ENCODE measurements around the gene KLRC2.
"Not testable (repeated sequence)": the region's sequence is repeated elsewhere in the genome, so short reads cannot be mapped to it uniquely, and the experiment has no call there.

KLRC2 gene

DNA sequence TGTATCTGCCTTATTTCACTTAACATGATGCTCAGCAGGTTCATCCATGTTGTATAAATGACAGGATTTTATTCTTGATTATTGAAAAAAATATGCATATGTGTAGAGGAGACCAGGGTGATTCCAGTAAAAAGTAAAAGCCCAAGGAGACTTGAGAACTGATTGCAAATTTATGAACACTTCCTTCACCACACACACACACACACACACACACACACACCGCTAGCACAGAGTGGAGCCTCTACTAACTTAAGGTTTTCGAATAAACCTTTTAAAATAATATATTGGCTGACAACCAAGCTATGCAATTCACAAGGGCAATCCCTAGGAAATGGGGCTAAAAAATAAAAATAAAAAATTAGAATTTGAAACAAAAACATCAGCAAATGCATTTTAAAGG lies 37.6 kb downstream of the KLRC2 start:
- H3K4me1 ChIP-seq (ENCODE audit: insufficient read depth, insufficient read length), result no peaks in the 10 kb centered on the region
- H3K9ac ChIP-seq (ENCODE audit: insufficient read length, low read depth), result no peak overlapping the region
- no peaks in the 10 kb centered on the region for H3K36me3 ChIP-seq (ENCODE audit: insufficient read depth, insufficient read length, low read length)
- H3K27me3 ChIP-seq (ENCODE audit: insufficient read depth, insufficient read length), result no peaks in the 10 kb centered on the region
- no peak for DNase-seq (ENCODE audit: low read depth, low spot score)
- H3K4me3 ChIP-seq (ENCODE audit: insufficient read length, low read depth), result no peak overlapping the region
- no peaks in the 10 kb centered on the region for H3K9me3 ChIP-seq (ENCODE audit: insufficient read depth, low read length)
- TF ChIP-seq YY1 (IDR thresholded peaks at IDR 0.05; ENCODE audit: insufficient read depth, insufficient read length) (no peak), ZNF274 (IDR thresholded peaks at IDR 0.05; ENCODE audit: low read depth, low read length) (no peak), SUZ12 (IDR thresholded peaks at IDR 0.05; ENCODE audit: extremely low read depth, insufficient read depth, insufficient read length) (no peak)

DNA sequence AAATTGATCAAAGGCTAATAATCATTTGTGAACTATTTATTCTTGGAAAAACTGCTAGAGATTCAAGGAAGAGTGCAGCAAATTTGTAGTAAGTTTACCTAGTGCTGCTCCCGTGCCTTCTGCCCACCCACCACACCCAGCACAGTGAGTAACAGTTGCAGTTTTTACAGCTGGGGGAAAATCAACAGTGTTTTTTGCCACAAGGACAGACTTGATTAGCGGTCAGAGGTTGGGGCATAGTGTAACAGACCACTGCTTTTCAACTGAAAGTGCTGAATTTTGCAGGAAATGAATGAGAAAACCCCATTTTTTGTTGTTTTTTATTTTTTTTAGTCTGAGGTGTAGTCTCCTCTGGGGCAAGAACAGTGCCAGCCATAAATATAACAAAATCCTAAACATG lies 38.5 kb downstream of the KLRC2 start:
- H3K9ac ChIP-seq (ENCODE audit: insufficient read length, low read depth), result no peak overlapping the region
- H3K27me3 ChIP-seq (ENCODE audit: insufficient read depth, insufficient read length), result no peaks in the 10 kb centered on the region
- no peak for TF ChIP-seq SUZ12 (IDR thresholded peaks at IDR 0.05; ENCODE audit: extremely low read depth, insufficient read depth, insufficient read length)
- no peak for TF ChIP-seq YY1 (IDR thresholded peaks at IDR 0.05; ENCODE audit: insufficient read depth, insufficient read length)
- no peak for TF ChIP-seq ZNF274 (IDR thresholded peaks at IDR 0.05; ENCODE audit: low read depth, low read length)
- DNase-seq (ENCODE audit: low read depth, low spot score), result no peak
- H3K9me3 ChIP-seq (ENCODE audit: insufficient read depth, low read length), result no peaks in the 10 kb centered on the region
- no peaks in the 10 kb centered on the region for H3K36me3 ChIP-seq (ENCODE audit: insufficient read depth, insufficient read length, low read length)
- no peaks in the 10 kb centered on the region for H3K4me1 ChIP-seq (ENCODE audit: insufficient read depth, insufficient read length)
- no peak overlapping the region for H3K4me3 ChIP-seq (ENCODE audit: insufficient read length, low read depth)

DNA sequence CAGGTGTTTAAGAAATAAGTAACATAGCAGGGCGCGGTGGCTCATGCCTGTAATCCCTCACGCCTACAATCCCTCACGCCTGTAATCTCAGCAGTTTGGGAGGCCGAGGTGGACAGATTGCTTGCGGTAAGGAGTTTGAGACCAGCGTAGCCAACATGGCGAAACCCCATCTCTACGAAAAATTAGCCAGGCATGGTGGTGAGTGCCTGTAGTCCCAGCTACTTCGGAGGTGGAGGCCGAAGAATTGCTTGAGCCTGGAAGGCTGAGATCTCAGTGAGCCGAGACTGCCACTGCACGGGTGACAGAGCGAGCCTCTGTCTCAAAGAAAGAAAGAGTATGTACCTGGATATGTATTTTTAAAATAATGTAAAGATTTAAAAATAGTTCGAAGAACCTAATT lies 39.6 kb downstream of the KLRC2 start:
- DNase-seq (ENCODE audit: low read depth, low spot score); H3K9me3 ChIP-seq (ENCODE audit: insufficient read depth, low read length); H3K4me3 ChIP-seq (ENCODE audit: insufficient read length, low read depth); H3K36me3 ChIP-seq (ENCODE audit: insufficient read depth, insufficient read length, low read length); H3K4me1 ChIP-seq (ENCODE audit: insufficient read depth, insufficient read length); H3K9ac ChIP-seq (ENCODE audit: insufficient read length, low read depth); H3K27me3 ChIP-seq (ENCODE audit: insufficient read depth, insufficient read length): not testable (repeated sequence)

DNA sequence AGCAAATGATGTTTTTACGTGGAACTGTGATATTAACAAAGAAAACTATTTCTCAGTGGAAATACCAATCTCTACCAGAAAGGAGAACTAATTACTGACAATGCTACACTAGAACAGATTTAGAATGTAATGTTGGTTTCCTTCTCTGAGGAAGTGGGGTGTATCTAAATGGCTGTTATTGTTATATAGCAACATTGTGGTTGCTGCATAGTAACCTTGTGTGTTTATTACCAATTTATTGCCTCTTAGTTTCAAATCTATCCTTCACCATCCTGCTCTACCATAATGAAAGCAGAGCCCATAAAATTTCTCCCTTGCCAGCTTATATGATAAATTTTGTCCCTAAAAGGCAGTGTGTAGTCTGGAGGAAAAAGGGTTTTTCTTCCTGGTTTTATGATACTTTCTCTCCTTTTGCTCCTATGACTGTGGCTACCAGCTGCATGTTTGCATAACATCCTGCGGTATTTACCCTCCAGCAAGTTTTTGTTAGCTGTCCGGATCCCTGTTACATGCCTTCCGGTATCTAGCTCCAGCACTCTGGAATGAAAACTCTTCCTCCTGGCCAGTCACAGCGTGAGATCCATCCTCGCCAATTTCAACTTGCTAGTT lies 40.3 kb downstream of the KLRC2 start:
- H3K4me3 ChIP-seq (ENCODE audit: insufficient read length, low read depth), result no peak overlapping the region
- no peaks in the 10 kb centered on the region for H3K9me3 ChIP-seq (ENCODE audit: insufficient read depth, low read length)
- H3K4me1 ChIP-seq (ENCODE audit: insufficient read depth, insufficient read length), result no peaks in the 10 kb centered on the region
- no peaks in the 10 kb centered on the region for H3K27me3 ChIP-seq (ENCODE audit: insufficient read depth, insufficient read length)
- no peak overlapping the region for H3K9ac ChIP-seq (ENCODE audit: insufficient read length, low read depth)
- DNase-seq (ENCODE audit: low read depth, low spot score), result no peak
- TF ChIP-seq SUZ12 (IDR thresholded peaks at IDR 0.05; ENCODE audit: extremely low read depth, insufficient read depth, insufficient read length) (no peak), ZNF274 (IDR thresholded peaks at IDR 0.05; ENCODE audit: low read depth, low read length) (no peak), YY1 (IDR thresholded peaks at IDR 0.05; ENCODE audit: insufficient read depth, insufficient read length) (no peak)
- H3K36me3 ChIP-seq (ENCODE audit: insufficient read depth, insufficient read length, low read length), result no peaks in the 10 kb centered on the region

DNA sequence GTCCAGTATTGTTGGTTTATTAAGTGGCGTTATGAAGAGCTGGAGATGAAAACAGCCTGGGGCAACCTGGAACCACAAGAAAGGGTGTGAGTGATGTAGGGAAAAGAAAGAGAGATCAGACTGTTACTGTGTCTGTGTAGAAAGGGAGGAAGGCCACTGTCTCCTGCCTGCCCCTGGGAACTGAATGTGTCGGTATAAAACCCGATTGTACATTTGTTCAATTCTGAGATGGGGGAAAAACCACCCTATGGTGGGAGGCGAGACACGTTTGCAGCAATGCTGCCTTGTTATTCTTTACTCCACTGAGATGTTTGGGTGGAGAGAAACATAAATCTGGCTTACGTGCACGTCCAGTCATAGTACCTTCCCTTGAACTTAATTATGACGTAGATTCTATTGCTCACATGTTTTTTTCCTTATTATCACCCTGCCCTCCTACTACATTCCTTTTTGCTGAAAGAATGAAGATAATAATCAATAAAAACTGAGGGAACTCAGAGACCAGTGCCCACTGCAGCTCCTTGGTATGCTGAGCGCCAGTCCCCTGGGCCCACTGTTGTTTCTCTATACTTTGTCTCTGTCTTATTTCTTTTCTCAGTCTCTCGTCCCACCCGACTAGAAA lies 41.2 kb downstream of the KLRC2 start:
- H3K9me3 ChIP-seq (ENCODE audit: insufficient read depth, low read length); H3K9ac ChIP-seq (ENCODE audit: insufficient read length, low read depth); H3K4me3 ChIP-seq (ENCODE audit: insufficient read length, low read depth); H3K36me3 ChIP-seq (ENCODE audit: insufficient read depth, insufficient read length, low read length); H3K4me1 ChIP-seq (ENCODE audit: insufficient read depth, insufficient read length); DNase-seq (ENCODE audit: low read depth, low spot score); H3K27me3 ChIP-seq (ENCODE audit: insufficient read depth, insufficient read length): not testable (repeated sequence)

DNA sequence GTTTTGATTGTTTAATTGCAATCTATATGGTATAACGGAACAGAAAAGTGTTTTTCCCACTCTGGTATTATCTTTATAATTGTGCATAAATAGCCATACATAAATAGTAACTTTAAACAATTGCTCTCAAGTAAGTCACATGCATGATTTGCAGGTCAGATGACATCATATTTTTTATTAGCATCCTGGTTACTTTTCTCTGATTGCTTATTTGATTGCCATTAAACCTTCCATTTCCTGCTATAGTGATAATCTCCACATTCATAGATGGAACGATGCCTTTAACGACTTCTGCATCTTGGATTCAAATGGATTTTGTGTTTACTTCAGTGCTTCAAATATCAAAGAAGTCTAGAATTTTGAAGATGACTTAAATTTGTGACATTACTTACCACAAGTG lies 42.5 kb downstream of the KLRC2 start:
- TF ChIP-seq YY1 (IDR thresholded peaks at IDR 0.05; ENCODE audit: insufficient read depth, insufficient read length) (no peak), ZNF274 (IDR thresholded peaks at IDR 0.05; ENCODE audit: low read depth, low read length) (no peak), SUZ12 (IDR thresholded peaks at IDR 0.05; ENCODE audit: extremely low read depth, insufficient read depth, insufficient read length) (no peak)
- Histone ChIP-seq H3K9me3 (ENCODE audit: insufficient read depth, low read length) (no peaks in the 10 kb centered on the region), H3K36me3 (ENCODE audit: insufficient read depth, insufficient read length, low read length) (no peaks in the 10 kb centered on the region), H3K4me1 (ENCODE audit: insufficient read depth, insufficient read length) (no peaks in the 10 kb centered on the region), H3K4me3 (ENCODE audit: insufficient read length, low read depth) (no peak overlapping the region), H3K9ac (ENCODE audit: insufficient read length, low read depth) (no peak overlapping the region), H3K27me3 (ENCODE audit: insufficient read depth, insufficient read length) (no peaks in the 10 kb centered on the region)
- no peak for DNase-seq (ENCODE audit: low read depth, low spot score)

DNA sequence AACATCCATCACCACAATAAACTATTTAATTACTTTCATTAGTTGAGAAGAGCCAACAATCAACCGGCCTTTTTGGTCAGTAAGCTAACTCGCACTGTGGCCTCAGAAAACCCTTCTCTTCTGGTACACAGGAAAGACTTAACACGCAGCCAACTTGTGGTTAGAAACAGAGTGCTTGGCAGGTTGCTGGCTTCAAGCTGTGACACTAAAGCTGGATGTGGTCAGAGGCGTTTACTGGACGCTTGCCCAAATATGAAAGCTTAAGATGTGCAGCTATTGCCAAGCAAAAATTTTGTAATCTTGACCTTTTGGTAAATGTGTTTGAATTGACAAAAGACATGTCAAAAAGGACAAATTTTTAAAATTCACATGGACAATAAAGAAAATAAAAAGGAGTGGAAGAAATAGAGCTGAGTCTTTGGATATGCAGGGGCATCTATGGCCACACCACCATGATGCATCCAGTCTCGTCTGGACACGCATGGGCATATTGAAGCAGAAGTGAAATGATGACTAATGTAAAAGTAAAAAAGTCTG lies 43.3 kb downstream of the KLRC2 start:
- no peak overlapping the region for H3K4me3 ChIP-seq (ENCODE audit: insufficient read length, low read depth)
- H3K4me1 ChIP-seq (ENCODE audit: insufficient read depth, insufficient read length), result no peaks in the 10 kb centered on the region
- no peaks in the 10 kb centered on the region for H3K27me3 ChIP-seq (ENCODE audit: insufficient read depth, insufficient read length)
- no peaks in the 10 kb centered on the region for H3K36me3 ChIP-seq (ENCODE audit: insufficient read depth, insufficient read length, low read length)
- no peaks in the 10 kb centered on the region for H3K9me3 ChIP-seq (ENCODE audit: insufficient read depth, low read length)
- TF ChIP-seq YY1 (IDR thresholded peaks at IDR 0.05; ENCODE audit: insufficient read depth, insufficient read length), result no peak
- no peak for TF ChIP-seq ZNF274 (IDR thresholded peaks at IDR 0.05; ENCODE audit: low read depth, low read length)
- no peak for TF ChIP-seq SUZ12 (IDR thresholded peaks at IDR 0.05; ENCODE audit: extremely low read depth, insufficient read depth, insufficient read length)
- no peak for DNase-seq (ENCODE audit: low read depth, low spot score)
- no peak overlapping the region for H3K9ac ChIP-seq (ENCODE audit: insufficient read length, low read depth)

DNA sequence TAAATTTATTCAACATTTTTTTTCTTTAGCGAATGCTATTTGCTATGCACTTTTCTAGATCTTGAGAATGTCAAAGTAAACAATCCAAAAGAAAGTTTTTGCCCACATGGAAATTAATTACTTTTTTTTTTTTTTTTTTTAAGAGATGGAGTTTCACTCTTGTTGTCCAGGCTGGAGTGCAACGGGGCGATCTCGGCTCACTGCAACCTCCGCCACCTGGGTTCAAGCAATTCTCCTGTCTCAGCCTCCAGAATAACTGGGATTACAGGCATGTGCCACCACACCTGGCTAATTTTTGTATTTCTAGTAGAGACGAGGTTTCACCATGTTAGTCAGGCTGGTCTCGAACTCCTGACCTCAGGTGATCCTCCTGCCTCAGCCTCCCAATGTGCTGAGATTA lies 44.8 kb downstream of the KLRC2 start:
- not testable (repeated sequence) for H3K4me1 ChIP-seq (ENCODE audit: insufficient read depth, insufficient read length); H3K27me3 ChIP-seq (ENCODE audit: insufficient read depth, insufficient read length); H3K9ac ChIP-seq (ENCODE audit: insufficient read length, low read depth); H3K36me3 ChIP-seq (ENCODE audit: insufficient read depth, insufficient read length, low read length); H3K9me3 ChIP-seq (ENCODE audit: insufficient read depth, low read length); H3K4me3 ChIP-seq (ENCODE audit: insufficient read length, low read depth); DNase-seq (ENCODE audit: low read depth, low spot score)
